ENCODE results near the gene ADGRB3.

Gene ADGRB3

DNA sequence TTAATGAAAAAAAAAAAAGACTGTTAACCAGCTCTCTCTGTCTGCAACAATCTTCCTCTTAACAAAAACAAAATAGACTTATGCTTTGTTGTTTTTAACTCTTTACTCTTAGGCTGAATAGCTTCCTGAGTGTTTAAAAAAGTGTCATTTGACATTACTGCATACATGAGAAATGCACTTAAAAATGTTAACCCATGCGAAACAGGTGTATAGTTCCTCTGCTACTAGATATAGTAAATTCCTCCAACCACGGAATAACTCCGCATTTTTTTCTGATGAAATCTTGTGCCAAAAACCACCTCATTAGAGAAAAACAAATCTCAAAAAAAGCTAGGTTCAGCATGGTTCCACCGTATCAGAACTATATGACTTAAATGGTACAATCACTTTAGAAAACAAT lies 426.0 kb downstream of the ADGRB3 start:
- no peak overlapping the region for H3K4me3 ChIP-seq (ENCODE audit: low read depth, low read length)
- no peak for TF ChIP-seq CTCF (IDR thresholded peaks at IDR 0.05; ENCODE audit: low read depth, low read length)

DNA sequence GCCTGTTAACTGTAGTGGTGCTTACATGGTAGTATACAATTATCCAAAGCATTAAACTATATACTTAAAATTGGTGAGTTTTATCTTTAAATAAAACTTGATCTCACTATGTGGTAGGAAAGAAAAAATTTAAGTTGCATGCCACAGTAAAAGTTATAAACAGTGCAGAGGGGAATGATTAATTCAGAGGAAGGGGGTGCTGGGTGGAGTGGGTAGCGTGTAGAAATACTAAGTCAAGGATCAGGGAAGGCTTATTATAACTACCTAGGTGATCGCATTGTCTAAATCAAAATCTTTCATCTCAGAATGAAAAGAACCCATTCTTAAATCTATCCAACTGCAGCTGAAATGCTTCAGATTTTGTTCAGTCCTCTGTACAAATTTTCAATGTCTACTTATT lies 428.3 kb downstream of the ADGRB3 start:
- TF ChIP-seq CTCF (IDR thresholded peaks at IDR 0.05; ENCODE audit: low read depth, low read length) = no peak
- no peak overlapping the region for H3K4me3 ChIP-seq (ENCODE audit: low read depth, low read length)

DNA sequence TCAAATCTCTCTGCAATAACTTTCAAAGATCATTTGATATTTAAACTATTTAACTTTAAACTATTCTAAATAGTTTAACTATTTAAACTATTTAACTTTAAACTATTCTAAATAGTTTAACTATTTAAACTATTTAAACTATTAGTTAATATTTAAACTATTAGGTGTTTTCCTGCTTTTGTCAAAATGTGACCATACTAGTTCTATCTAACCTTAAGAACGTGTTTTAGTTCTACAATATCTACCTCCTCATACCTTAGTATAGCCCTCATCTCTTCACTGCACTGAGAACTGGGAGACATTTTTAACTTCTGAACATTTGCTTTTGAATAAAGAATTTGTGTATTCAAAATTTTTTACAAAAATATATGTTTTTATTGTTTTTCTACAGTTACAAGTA lies 429.1 kb downstream of the ADGRB3 start:
- TF ChIP-seq CTCF (IDR thresholded peaks at IDR 0.05; ENCODE audit: low read depth, low read length) = no peak
- H3K4me3 ChIP-seq (ENCODE audit: low read depth, low read length) = no peak overlapping the region

- TF ChIP-seq CTCF (IDR thresholded peaks at IDR 0.05; ENCODE audit: low read depth, low read length) = no peak
- H3K4me3 ChIP-seq (ENCODE audit: low read depth, low read length) = no peak overlapping the region
These were observed 434.8 kb downstream of the ADGRB3 start for GRCh38 chr6:69069881-69070280.

GRCh38 chr6:69072796-69073195 lies 437.7 kb downstream of the ADGRB3 start:
- TF ChIP-seq CTCF (IDR thresholded peaks at IDR 0.05; ENCODE audit: low read depth, low read length) = no peak
- no peak overlapping the region for H3K4me3 ChIP-seq (ENCODE audit: low read depth, low read length)

DNA sequence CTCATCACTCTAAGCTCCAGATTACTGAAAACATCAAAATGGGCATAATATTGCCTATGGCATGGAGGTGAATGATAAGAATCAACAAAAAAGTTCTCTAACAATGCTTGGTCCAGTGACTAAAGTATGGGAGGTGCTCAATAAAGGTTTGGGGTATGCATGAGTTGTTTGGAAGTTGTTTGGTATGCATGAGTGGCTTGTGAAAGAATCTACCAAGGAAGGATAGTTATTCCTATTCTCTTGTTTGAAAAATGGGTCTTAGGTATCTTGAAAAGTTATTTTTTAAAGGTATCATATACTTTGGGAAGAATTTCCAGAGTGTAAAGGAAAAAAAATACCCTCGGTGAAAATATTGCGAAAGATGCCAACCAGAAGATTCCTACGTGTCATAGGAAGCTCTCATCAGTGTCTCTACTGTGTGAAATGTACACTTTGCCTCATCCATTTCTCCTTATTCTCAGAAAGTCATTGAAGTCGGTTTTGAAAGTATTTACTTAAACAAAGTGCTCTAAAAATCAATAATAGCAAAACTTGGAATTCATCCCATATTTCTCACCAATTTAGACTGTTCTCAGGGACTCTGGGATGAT lies 449.8 kb downstream of the ADGRB3 start:
- H3K4me3 ChIP-seq (ENCODE audit: low read depth, low read length) = no peak overlapping the region
- TF ChIP-seq CTCF (IDR thresholded peaks at IDR 0.05; ENCODE audit: low read depth, low read length) = no peak

- no peak for TF ChIP-seq CTCF (IDR thresholded peaks at IDR 0.05; ENCODE audit: low read depth, low read length)
- H3K4me3 ChIP-seq (ENCODE audit: low read depth, low read length) = no peak overlapping the region
These were observed 451.6 kb downstream of the ADGRB3 start for GRCh38 chr6:69086689-69087088.
